ENCODE measurements around the gene IRF2. TPM values are rescaled to one million over a fixed set of nuclear protein-coding genes. Genes with fewer than 3 reads are reported as not detected.

The IRF2 gene
- 74.8 and 80.8 TPM in 2 replicates for total RNA-seq

DNA sequence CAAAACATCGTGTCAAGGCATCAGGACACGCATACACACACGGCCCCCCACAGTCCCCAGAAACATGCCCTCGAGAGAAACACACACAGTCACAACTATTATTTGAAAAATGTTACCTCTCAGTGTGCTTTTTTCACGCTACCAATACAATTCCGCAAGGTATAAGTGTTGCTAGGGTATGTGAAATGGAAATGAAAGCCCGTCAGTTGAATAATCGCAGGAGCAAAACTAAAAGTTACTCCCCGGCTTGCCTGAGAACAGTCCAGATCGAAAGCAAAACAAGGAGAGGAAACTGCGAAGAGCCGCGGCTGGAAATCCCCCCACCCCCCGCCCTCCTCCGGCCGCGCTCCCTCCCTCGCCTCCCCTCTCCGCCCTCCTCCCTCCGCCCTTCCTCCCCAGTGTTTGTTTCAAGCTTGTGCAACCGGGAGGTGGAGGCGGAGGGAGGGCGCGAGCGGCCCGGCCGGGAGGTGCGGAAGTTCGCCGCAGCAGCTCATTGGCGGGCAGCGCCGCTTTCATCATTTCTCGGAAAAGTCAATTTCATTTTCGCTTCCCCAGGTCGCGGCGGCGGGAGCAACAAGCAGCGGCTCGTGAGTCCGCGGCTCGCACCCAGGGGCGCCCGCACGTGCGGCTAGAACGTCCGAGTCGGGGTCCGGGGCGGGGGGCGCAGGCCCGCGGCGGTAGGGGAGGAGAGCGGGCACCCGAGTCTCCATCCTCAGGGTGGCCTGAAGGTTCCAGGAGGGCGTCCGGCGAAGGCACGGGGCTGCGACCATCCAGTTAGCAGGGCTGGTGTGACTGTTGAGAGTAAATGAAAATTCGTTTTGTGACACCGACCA is at the start of gene IRF2:
Gene IRF2 (minus strand): TSS at position 288 of the 833 bp plus-strand sequence. CDS start 45,486 bp downstream, outside the sequence.
- intact Hi-C loops (cut with micrococcal nuclease): loop anchor here (1.0 to 10.0 kb wide), 15 partner anchors 21 to 1718 kb away; partner anchors contain the start of genes ACSL1, ANKRD37, CASP3 and CDKN2AIP

DNA sequence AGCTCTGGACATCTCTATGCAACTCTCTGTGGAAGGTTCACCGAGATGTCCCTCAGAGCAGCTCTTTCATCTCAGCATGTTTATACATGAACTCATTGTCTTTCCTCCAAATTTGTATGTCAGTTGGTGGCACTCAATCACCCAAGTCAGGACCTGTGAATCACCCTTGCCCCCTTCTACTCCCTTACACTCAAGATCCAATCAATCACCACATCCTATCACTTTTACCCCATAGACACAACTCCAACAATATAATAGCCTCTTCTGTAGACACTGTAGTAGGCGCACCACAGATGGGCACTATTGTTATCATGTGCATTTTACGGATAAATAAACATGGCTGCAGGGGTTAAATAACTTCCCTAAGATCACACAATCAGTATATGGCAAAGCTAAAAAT is 41.3 kb upstream of the IRF2 start:
- intact Hi-C loops (cut with micrococcal nuclease): no loop called here

DNA sequence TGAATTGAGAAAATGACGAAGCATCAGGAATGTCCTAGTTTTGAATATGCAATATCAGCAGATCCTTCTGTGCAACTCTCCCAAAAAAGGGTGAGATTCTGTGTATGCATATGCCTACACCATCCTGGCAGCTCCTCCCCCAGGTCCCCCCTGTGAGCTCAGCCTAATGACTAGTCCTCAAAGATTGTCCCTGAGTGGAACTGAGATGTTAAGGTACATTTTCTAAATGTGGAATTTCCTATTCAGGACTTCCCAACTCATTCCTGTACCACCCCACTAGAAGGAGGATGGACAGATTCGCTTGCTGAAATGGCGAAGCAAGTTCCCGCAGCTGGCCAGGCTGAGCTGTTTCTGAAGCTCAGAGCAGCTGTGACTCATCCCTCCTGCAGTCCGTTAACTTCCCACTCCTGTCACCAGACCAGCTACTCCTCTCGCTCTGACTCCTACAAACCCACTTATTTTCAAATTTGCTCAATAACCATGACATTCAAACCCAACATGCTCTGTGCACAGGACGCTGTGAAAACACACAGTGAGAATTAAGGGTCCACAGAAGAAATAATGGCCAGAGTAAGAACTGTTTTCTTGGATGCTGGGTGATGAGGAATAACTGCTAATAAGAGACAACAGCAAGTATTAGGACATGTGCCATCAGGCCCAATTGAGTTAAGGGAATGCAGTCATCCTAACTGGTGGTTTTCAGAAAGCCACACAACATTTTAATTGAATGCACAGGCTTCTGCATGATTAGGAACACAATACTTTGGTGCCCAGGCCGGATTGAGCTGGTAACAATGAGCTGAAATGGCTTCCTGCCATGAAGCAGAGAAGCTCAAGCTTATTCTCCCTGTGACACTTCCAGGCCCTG is 40.0 kb upstream of the IRF2 start:
- intact Hi-C loops (cut with micrococcal nuclease): loop anchor here (1.0 kb wide), 3 partner anchors 8 to 40 kb away; partner anchors contain the start of gene IRF2

DNA sequence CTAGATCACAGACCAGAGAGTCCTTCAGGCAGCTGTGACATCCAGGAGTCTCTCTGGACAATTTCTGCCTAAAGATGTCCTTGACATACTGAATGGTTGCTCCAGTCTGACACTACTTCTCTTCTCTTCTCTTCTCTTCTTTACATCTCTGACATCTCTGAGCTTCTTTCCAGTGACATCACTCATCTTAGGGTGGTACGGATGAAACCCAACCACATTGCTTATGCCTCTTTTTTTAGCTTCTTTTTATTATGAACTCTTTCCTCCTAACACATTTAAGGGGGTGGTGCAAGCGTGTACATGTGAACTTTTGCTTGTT is 39.4 kb upstream of the IRF2 start:
- intact Hi-C loops (cut with micrococcal nuclease): loop anchor here (1.0 kb wide), 3 partner anchors 7 to 39 kb away; partner anchors contain the start of gene IRF2

DNA sequence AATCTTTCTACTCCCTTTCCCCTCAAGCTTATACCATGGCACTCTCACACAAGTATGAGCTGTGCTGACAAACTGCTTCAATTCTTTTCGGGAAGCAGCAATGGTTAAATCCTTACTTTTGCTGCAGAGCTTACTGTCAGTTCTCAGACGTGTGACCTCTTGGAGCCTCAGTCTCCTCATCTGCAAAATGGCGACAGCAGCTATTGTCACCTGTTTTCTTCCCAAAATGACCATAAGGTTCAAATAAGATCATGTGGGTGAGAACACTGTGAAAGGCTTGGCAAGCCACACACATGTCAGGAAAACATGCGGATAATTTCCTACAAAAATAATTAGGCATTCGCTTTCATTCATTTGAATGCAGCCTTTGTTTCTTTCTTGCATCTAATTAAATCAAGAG is 36.8 kb upstream of the IRF2 start:
- intact Hi-C loops (cut with micrococcal nuclease): no loop called here

DNA sequence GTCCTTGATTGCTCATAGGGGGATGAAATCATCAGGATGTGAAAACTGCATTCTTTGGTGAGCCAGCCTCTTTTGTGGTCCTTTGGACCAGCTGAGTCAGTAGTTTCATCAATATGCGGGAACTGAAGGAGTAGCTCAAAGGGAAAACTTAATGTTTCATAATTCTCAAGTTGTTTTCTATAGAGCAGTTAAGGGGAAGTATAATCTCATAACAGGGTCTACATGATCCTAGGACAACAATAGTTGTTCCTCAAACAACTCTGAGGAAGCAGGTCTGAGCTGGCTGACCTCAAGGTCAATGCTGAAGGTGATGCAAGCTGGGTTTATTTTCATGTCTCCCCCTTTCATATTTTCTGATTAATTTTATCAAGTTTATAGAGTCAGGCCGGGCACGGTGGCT is 36.1 kb upstream of the IRF2 start:
- intact Hi-C loops (cut with micrococcal nuclease): no loop called here

DNA sequence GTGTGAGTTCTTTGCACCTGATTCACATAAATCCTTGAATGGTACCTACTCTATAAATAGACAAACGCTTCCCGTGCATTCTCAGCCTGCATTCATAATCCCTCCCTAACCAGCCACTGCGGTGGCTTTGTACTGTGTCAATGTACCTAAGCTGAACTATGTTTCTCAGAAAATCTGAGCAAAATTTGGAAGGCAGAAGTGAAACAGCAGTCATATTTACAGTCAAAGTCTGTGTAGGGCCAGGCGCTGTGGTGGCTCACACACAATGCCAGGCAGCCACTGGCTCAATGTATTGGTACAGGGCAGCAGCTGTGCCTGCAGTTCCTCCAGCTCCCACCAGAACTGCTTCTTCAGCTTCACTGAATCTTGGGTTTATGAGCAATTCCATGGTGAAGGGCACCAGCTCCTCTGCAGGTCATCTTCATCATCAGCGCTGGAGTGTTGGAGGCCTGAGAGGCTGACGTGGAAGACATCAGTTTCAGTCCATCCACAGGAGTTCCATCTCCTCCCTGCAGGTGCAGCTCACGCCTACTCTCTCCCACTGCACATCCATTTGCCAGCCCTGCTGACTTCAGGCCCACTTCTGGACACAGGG is 32.3 kb upstream of the IRF2 start:
- intact Hi-C loops (cut with micrococcal nuclease): loop anchor here (1.0 kb wide), 1 partner anchor 8 kb away; no protein-coding TSS in a partner anchor

DNA sequence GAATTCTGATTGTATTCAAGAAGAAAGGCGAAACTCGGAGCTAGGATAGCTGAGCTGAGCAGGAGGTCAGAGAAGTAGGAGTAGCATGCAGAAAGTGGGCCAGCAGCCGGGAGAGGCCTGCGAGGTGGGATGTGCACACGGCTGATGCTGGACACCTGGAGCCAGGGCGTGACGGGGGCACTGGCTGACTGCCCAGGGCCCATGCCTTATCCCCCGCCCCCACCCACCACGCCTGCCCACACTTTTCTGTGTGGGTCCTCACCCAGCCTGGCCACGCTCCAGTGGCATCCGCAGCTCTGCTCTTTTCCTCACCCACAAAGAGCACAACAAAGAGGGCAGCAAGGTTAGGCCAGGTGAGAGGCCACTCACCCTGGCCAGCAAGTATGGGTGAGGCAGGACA is 30.0 kb upstream of the IRF2 start:
- intact Hi-C loops (cut with micrococcal nuclease): loop anchor here (2.0 kb wide), 1 partner anchor 30 kb away; the partner anchor contains the start of gene IRF2

DNA sequence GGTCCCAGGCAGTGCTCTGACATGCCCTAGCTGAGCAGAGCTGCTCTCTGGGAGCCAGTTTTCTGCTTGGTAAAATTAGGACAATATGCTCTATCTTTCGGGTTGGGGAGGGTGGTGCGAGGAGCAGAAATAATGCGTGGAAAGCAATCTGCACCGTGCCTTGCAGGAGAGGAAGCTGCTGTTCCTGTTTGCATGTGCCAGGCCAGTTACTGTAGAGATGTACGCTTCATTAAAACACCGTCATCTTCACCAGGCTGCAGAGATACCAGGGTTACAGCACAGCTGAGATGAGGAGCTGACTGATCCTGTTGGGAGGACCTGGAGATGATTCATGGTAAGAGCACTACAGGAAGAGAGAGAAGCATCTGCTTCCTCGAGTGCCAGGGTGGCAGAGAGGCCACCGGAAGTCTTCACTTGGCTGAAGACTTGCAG is 29.5 kb upstream of the IRF2 start:
- intact Hi-C loops (cut with micrococcal nuclease): loop anchor here (2.0 kb wide), 1 partner anchor 29 kb away; the partner anchor contains the start of gene IRF2

DNA sequence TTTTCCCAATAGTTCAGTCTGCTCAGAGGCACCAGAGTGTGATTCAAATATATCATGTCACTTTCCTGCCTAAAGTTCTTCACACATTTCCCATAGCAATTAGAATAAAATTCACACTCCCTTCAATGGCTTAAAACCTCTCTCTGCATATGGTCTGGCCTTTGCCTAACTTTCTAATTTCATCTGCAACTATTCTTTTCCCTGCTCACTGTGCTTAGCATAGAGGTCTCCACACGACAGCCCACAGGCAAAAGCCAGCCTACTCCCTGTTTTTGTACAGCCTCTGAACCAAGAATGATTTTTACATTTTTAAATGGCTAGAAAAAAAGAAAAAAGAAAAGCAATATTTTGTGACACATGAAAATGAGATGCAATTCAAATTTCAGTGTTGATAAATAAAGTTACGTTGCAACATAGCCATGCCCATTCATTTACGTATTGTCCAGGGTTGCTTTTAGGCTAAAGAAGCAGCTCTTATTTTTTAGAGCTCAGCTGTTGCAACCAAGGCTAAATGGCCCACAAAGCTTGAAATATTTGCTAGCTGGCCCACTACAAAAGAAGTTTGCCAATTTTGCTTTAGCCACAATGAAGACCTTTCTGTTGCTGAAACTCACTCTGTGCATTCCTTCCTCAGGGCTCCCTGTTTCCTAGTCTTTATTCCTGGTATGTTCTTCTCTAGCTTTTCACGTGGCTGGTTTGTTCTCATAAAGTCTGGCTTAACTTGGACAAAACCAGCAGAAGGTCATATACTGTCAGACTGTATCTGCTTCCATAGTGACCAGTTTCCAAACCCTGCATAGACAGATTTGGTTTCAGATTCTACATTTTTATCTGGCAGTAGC is 26.6 kb upstream of the IRF2 start:
- intact Hi-C loops (cut with micrococcal nuclease): no loop called here

DNA sequence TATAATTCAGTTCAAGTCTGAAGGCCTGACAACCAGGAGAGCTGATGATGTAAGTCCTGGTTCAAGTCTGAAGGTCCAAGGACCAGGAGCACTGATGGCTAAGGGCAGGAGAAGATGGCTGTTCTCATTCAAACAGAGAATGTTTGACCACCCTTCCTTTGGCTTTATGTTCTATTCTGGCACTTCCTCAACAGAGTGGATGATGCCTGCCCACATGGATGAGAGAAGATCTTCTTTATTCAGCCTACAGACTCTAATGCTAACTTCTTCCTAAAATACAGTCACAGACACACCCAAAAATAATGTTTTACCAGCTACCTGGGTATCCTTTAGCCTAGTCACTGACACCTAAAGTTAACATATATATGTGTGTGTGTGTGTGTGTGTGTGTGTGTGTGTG is 25.6 kb upstream of the IRF2 start:
- intact Hi-C loops (cut with micrococcal nuclease): no loop called here

DNA sequence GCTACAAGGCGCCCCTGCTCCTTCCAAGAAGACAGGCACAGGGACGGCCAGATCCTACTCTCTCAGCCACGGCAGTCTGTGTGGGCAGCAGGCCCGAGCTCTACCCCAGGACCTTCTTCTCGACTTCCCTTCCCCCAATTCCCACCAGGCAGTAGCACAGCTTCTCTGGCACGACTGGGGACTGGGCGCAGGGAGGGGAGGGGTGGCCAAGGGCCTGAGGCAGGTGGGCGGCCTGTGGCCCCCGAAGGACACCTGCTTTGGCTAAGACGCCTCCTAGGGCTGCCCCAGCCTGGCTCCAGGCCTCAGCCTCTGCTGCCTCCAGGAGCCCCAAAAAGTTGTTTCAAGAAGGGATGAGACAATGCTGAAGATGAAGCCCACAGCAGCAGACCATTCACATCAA is 24.2 kb upstream of the IRF2 start:
- intact Hi-C loops (cut with micrococcal nuclease): no loop called here

DNA sequence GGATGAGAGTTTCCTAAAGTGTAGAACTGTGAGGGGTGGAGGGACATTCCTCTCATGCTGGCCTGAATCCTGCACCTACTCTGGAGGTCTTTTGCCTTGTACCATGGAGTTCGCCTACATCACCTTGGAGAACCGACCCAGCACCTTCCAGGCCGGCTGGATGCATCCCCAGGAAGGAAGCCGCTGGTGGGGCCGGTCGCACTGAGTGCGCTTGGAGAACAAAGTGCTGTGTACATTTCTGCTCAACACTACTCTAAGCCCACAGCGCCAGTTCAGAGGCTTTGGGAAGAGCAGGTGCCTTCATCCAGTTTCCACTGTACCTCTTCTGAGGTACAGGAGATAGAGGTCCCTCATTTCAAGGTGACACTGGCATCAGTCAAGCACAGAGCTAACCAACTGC is 15.4 kb upstream of the IRF2 start:
- intact Hi-C loops (cut with micrococcal nuclease): no loop called here

DNA sequence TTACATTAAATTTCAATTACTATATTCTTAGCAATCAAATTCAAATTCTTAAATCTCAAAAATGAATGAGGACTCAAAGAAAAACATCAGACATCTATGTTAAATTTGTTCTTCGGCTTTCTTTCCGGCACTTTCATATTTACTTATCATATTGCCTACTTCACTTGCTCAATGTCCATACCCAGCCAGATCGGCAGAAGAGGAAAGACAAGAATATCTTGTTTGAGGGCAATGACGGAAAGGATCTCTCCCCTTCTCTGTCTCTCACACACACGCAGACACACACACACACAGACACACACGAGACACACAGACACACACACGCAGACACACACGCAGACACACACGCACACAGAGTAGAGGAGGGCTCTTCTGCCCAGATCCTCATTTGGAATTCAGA is 13.2 kb upstream of the IRF2 start:
- intact Hi-C loops (cut with micrococcal nuclease): no loop called here

DNA sequence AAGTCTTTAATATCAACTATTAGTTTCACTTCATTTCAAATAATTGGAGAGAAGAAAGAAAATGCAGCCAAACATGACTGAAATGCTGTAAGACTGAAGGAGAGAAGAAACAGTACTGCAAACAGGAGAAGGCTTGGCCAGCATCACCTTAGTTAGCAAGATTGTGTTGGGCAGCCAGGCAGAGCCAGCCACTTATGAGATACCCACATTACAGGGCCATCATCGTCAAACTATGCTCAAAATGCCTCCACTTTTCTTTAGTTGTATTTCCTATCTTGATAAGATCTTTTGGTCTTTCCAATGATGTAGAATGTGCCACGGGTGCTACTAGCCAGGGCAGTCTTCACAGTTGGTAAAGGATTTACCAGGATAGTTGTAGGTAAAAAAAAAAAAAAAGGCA is 10.9 kb upstream of the IRF2 start:
- intact Hi-C loops (cut with micrococcal nuclease): no loop called here

DNA sequence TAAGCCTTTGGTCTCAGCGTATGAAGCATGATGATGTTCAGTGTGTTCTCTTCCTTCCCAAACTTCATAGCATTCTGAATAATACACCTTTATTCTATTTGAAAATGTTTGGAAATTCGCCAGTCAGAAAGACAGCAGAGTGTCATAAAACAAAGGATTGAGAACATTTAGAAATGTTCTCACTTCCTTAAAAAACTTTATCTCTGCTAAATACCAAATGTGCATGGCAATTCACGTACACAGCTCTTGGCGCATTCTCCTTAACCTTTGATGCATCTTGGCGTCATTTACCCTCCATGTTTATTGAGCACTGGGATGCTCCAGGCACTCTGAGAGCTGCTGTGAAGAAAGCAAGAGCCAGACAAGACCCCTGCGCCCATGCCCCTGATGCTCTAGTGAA is 7.2 kb upstream of the IRF2 start:
- intact Hi-C loops (cut with micrococcal nuclease): no loop called here

DNA sequence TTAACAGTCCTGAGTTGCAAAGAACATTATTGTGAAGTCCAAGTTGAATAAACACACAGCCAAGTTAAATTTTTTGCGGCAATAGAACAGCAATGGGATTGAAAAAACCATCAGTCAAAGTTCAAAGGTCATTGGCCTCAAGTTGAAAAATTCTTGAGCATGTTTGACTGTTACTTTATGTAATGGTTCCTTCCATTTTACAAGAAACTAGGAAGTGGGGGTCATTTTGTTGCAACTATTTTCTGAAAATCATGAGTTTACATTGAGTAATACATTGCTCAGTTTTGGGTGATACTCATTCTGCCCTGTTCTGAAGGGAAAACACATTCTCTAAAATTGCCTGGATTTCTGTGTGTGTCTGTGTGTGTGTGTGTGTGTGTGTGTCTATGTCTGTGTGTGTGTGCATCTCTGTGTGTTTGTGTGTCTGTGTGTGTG is 5.2 kb upstream of the IRF2 start:
- intact Hi-C loops (cut with micrococcal nuclease): loop anchor here (10.0 kb wide), 1 partner anchor 345 kb away; the partner anchor contains the start of gene ACSL1

DNA sequence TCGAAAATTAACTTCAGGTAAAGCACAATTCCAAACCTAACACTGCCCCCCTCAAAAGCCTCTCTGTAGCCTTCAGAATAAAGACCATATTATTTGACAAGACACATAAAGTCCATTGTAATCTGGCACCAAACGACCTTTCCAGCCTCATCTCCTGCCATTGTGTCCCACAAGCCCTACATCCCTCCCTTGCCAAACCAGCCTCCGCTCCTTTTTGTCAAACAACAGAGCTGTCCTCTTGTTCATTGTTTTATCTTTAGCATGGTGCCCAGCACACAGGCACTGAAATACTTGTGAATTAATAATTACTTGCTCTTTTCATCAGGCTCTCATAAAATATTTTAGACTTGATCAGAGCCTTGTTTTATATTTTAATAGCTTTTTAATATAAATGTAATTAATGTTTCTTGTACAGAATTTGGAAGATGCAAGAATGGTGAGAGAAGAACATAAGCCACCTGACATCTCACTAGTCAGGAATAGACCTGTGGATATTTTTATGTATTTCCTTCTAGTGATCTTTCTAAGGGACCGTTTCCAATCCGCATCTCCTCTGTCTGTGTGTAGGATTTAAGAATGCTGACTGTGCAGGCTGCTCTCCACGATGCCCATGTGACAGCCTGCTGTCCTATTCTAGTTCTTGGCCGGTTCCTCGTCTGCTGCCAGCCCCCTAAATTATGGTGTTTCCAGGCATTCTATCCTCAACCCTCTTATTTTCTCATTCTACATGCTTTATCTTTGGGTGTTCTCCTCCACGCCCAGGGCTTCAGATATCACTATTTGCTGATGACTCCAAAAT is 3.0 kb upstream of the IRF2 start:
- intact Hi-C loops (cut with micrococcal nuclease): loop anchor here (10.0 kb wide), 1 partner anchor 347 kb away; the partner anchor contains the start of gene ACSL1

DNA sequence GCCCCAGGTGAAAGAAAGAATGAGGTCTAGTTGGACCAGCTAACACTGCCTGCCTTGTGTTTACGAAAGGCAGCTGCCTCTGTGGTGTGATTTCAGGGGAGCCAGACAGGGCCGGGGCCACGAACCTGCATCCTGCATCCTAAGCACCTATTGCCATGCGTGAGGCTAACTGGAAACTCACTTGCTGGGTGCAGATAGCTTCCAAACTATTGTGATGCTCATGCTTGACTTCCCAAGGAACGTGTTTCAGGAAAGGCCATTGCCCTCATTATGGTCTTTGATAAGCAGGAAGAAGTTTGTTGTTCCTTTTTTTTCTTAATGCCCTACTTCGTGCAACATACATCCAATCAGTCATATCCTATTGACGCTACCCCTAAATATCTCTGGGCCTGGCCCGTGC is 2.3 kb upstream of the IRF2 start:
- intact Hi-C loops (cut with micrococcal nuclease): loop anchor here (10.0 kb wide), 1 partner anchor 348 kb away; the partner anchor contains the start of gene ACSL1
